ENCODE measurements around the gene NUDT9. TPM values are rescaled to one million over a fixed set of nuclear protein-coding genes. Genes with fewer than 3 reads are reported as not detected.
"Not testable (repeated sequence)": the region's sequence is repeated elsewhere in the genome, so short reads cannot be mapped to it uniquely, and the experiment has no call there.

Gene NUDT9
- total RNA-seq, 1 experiment from 2014 or later, result 16.8 TPM

DNA sequence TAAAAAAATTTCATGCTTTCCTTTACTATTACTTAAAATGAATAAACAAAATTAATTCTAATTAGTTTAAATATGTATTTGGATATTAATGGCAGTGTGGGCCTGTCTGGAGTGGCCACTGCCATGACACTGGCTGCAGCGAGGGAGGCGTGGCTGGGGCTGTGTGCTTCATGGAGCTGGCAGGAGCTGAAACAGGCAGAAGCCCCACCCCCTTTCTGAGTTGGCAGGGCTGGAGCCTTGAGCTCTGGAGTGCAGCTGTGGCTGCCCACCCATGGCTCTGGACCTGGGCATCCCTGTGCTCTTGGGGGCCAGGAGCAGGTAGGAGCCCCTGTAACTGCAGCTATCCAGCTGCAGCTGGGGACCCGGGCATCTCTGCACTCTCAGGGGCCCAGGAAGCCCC is 23.2 kb upstream of the NUDT9 start:
- TF ChIP-seq, protein P1, sequence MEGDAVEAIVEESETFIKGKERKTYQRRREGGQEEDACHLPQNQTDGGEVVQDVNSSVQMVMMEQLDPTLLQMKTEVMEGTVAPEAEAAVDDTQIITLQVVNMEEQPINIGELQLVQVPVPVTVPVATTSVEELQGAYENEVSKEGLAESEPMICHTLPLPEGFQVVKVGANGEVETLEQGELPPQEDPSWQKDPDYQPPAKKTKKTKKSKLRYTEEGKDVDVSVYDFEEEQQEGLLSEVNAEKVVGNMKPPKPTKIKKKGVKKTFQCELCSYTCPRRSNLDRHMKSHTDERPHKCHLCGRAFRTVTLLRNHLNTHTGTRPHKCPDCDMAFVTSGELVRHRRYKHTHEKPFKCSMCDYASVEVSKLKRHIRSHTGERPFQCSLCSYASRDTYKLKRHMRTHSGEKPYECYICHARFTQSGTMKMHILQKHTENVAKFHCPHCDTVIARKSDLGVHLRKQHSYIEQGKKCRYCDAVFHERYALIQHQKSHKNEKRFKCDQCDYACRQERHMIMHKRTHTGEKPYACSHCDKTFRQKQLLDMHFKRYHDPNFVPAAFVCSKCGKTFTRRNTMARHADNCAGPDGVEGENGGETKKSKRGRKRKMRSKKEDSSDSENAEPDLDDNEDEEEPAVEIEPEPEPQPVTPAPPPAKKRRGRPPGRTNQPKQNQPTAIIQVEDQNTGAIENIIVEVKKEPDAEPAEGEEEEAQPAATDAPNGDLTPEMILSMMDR (IDR thresholded peaks at IDR 0.05; ENCODE audit: unreplicated experiment), result no peak
- CTCF ChIA-PET, result no interaction called here
- DNase-seq, result no peak
- intact Hi-C loops (cut with micrococcal nuclease; ENCODE audit: unreplicated experiment), result no loop called here
- no peak overlapping the region for H3K4me3 Mint-ChIP-seq (ENCODE audit: low read depth, unreplicated experiment)
- BruUV-seq (replicated peaks), result no TSS peak
- H3K27me3 Mint-ChIP-seq (ENCODE audit: unreplicated experiment), result no peaks in the 10 kb centered on the region
- H3K4me1 Mint-ChIP-seq (ENCODE audit: low read depth, unreplicated experiment), result no peaks in the 10 kb centered on the region
- no peaks in the 10 kb centered on the region for H3K9me3 Mint-ChIP-seq (ENCODE audit: low read depth, unreplicated experiment)
- no peaks in the 10 kb centered on the region for H3K36me3 Mint-ChIP-seq (ENCODE audit: insufficient read depth, unreplicated experiment)
- no peak overlapping the region for H3K27ac Mint-ChIP-seq (ENCODE audit: unreplicated experiment)

DNA sequence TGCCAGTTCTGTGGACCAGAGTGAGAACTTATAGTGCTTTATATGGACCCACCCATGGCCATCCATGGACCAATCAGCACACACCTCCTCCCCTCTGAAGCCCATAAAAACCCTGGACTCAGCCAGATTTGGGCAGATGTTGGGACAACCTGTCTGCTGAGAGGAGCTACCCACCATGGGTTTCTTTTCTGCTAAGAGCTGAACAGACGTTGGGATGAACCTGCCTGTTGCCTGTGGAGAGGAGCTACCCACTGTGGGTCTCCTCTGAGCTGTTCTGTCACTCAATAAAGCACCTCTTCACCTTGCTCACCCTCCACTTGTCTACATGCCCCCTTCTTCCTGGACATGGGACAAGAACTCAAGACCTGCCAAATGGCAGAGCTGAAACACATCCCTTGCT is 22.4 kb upstream of the NUDT9 start:
- H3K9me3 Mint-ChIP-seq (ENCODE audit: low read depth, unreplicated experiment), result no peaks in the 10 kb centered on the region
- no peak for DNase-seq
- H3K27me3 Mint-ChIP-seq (ENCODE audit: unreplicated experiment), result no peaks in the 10 kb centered on the region
- H3K36me3 Mint-ChIP-seq (ENCODE audit: insufficient read depth, unreplicated experiment), result no peaks in the 10 kb centered on the region
- CTCF ChIA-PET, result interaction anchor here (0.6 kb wide), 1 partner anchor 492 kb away, joined by 4 read pairs; no protein-coding TSS in a partner anchor
- H3K4me1 Mint-ChIP-seq (ENCODE audit: low read depth, unreplicated experiment), result no peaks in the 10 kb centered on the region
- TF ChIP-seq, protein P1 (IDR thresholded peaks at IDR 0.05; ENCODE audit: unreplicated experiment), result no peak
- no peak overlapping the region for H3K27ac Mint-ChIP-seq (ENCODE audit: unreplicated experiment)
- no TSS peak for BruUV-seq (replicated peaks)
- intact Hi-C loops (cut with micrococcal nuclease; ENCODE audit: unreplicated experiment), result no loop called here
- H3K4me3 Mint-ChIP-seq (ENCODE audit: low read depth, unreplicated experiment), result no peak overlapping the region

DNA sequence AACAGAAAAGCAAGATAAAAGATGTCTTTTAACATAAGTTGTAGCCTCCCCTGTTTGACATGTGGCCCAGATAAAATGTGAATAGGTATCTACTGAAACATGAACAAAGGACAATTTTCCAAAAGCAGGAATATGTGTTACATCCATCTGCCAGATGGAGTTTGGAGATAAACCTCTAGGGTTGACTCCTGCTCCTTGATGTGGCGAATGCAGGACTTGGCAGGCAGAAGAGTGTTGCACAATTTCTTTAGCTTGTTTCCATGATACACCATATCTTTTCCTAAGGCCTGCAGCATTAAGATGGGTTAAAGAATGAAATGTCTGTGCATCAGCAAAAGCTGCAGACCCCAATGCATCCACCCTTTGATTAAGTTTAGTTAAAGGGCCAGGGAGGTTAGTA is 18.6 kb upstream of the NUDT9 start:
- H3K9me3 Mint-ChIP-seq (ENCODE audit: low read depth, unreplicated experiment); DNase-seq; H3K36me3 Mint-ChIP-seq (ENCODE audit: insufficient read depth, unreplicated experiment); intact Hi-C loops (cut with micrococcal nuclease; ENCODE audit: unreplicated experiment); CTCF ChIA-PET; H3K27me3 Mint-ChIP-seq (ENCODE audit: unreplicated experiment); BruUV-seq (replicated peaks); H3K27ac Mint-ChIP-seq (ENCODE audit: unreplicated experiment); H3K4me3 Mint-ChIP-seq (ENCODE audit: low read depth, unreplicated experiment): not testable (repeated sequence)
- peaks cover 10% of the 10 kb centered on the region for H3K4me1 Mint-ChIP-seq (ENCODE audit: low read depth, unreplicated experiment)

DNA sequence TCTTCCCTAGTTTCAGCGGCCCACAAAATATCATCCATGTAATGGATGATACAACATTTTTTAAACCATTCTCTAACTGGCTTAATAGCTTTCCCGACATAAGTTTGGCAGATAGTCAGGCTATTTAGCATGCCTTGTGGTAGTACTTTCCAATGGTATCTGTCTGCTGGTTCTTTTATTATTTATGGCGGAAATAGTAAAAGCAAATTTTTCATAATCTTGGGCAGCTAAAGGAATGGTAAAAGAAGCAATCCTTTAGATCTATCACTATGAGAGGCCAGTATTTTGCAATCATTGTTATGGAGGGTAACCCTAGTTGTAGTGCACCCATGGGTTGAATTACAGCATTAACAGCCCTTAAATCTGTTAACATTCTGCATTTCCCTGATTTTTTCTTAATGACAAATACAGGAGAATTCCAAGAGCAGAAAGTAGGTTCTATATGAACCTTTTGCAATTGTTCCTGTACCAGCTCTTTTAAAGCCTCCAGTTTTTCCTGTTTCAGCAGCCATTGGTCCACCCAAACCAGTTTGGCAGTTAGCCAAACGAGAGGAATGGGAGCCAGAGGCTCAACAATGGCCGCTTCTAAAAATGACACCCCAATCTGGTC is 17.1 kb upstream of the NUDT9 start:
- CTCF ChIA-PET, result no interaction called here
- BruUV-seq (replicated peaks), result no TSS peak
- H3K27me3 Mint-ChIP-seq (ENCODE audit: unreplicated experiment), result no peaks in the 10 kb centered on the region
- no peak overlapping the region for H3K27ac Mint-ChIP-seq (ENCODE audit: unreplicated experiment)
- intact Hi-C loops (cut with micrococcal nuclease; ENCODE audit: unreplicated experiment), result no loop called here
- H3K4me1 Mint-ChIP-seq (ENCODE audit: low read depth, unreplicated experiment), result peaks cover 25% of the 10 kb centered on the region
- TF ChIP-seq, protein P1 (IDR thresholded peaks at IDR 0.05; ENCODE audit: unreplicated experiment), result no peak
- H3K9me3 Mint-ChIP-seq (ENCODE audit: low read depth, unreplicated experiment), result no peaks in the 10 kb centered on the region
- DNase-seq, result no peak
- H3K4me3 Mint-ChIP-seq (ENCODE audit: low read depth, unreplicated experiment), result no peak overlapping the region
- no peaks in the 10 kb centered on the region for H3K36me3 Mint-ChIP-seq (ENCODE audit: insufficient read depth, unreplicated experiment)

DNA sequence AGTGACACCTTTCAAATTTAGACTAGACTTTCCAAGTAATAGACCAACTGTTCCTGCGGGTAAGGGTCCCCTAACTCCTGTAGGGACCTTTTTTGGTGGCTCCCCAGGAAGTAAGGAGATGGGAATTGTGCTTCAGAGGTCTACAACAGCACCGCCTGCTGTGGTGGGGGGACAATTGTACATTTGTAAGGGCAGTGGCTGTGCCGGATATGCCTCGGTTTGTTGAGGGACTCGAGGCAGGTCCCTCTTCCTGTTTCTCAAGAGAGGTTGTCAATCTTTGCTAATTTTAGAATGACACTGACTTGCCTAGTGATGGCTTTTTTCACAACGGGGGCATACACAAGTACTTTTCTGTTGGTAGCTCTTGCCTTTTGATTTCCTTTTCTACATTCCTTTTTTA is 15.9 kb upstream of the NUDT9 start:
- Mint-ChIP-seq H3K9me3 (ENCODE audit: low read depth, unreplicated experiment) (no peaks in the 10 kb centered on the region), H3K36me3 (ENCODE audit: insufficient read depth, unreplicated experiment) (no peaks in the 10 kb centered on the region), H3K4me1 (ENCODE audit: low read depth, unreplicated experiment) (peaks cover 30% of the 10 kb centered on the region), H3K27ac (ENCODE audit: unreplicated experiment) (no peak overlapping the region), H3K4me3 (ENCODE audit: low read depth, unreplicated experiment) (no peak overlapping the region), H3K27me3 (ENCODE audit: unreplicated experiment) (no peaks in the 10 kb centered on the region)
- no TSS peak for BruUV-seq (replicated peaks)
- intact Hi-C loops (cut with micrococcal nuclease; ENCODE audit: unreplicated experiment), result no loop called here
- no peak for DNase-seq
- TF ChIP-seq, protein P1 (IDR thresholded peaks at IDR 0.05; ENCODE audit: unreplicated experiment), result no peak
- CTCF ChIA-PET, result no interaction called here

DNA sequence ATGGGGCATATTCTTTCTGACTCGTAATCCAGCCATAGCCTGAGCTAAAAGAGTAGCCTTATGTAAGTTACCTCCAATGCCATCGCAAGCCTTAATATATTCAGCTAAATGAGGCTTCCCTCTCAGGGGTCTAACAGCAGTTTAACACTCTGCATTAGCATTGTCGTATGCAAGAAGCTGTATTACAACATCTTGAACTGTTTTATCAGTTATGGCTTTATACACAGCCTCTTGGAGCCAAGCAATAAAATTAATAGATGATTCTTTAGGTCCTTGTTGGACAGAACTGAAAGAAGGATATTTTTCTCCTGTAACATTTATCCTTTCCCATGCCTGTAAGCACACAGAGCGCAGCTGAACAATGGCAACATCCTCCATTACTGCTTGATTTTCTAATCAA is 15.5 kb upstream of the NUDT9 start:
- H3K4me3 Mint-ChIP-seq (ENCODE audit: low read depth, unreplicated experiment); DNase-seq; H3K27ac Mint-ChIP-seq (ENCODE audit: unreplicated experiment); H3K27me3 Mint-ChIP-seq (ENCODE audit: unreplicated experiment); H3K9me3 Mint-ChIP-seq (ENCODE audit: low read depth, unreplicated experiment); intact Hi-C loops (cut with micrococcal nuclease; ENCODE audit: unreplicated experiment); BruUV-seq (replicated peaks); H3K36me3 Mint-ChIP-seq (ENCODE audit: insufficient read depth, unreplicated experiment): not testable (repeated sequence)
- H3K4me1 Mint-ChIP-seq (ENCODE audit: low read depth, unreplicated experiment), result peaks cover 30% of the 10 kb centered on the region
- CTCF ChIA-PET, result interaction anchor here (1.5 kb wide), 1 partner anchor 16 kb away, joined by 4 read pairs; the partner anchor contains the start of gene HSD17B11
